ENCODE results near the gene PDLIM1.
A peak's percentile ranks its signal among the peaks of the same experiment; 100 is the strongest.

The PDLIM1 gene

GRCh38 chr10:95247200-95247880 lies 43.5 kb downstream of the PDLIM1 start:
- no peak overlapping the region for H3K4me3 ChIP-seq (ENCODE audit: insufficient read depth, low read length, poor library complexity, severe bottlenecking)
- no peaks in the 10 kb centered on the region for H3F3A ChIP-seq (ENCODE audit: insufficient read depth)
- H3K9me3 ChIP-seq (ENCODE audit: insufficient read depth, low read length): no peaks in the 10 kb centered on the region
- H3K9me2 ChIP-seq (replicated peaks; ENCODE audit: insufficient read depth, low read length): no peaks in the 10 kb centered on the region
- H3K27me3 ChIP-seq (ENCODE audit: low read length): no peaks in the 10 kb centered on the region
- no peak overlapping the region for H3K9ac ChIP-seq (ENCODE audit: low read length)
- H2AFZ ChIP-seq (ENCODE audit: low read depth, low read length, severe bottlenecking): no peak overlapping the region
- no peaks in the 10 kb centered on the region for H3K79me2 ChIP-seq (ENCODE audit: insufficient read depth, low read length)
- no peak overlapping the region for H3K27ac ChIP-seq (ENCODE audit: low read depth, low read length)
- no peaks in the 10 kb centered on the region for H4K20me1 ChIP-seq (ENCODE audit: low read depth, low read length)
- no peak overlapping the region for H3K4me2 ChIP-seq (ENCODE audit: low read depth, low read length, poor library complexity, severe bottlenecking)
- H3K36me3 ChIP-seq (ENCODE audit: low read length): no peaks in the 10 kb centered on the region
- TF ChIP-seq EZH2phosphoT487 (conservative IDR thresholded peaks at IDR 0.05; ENCODE audit: low read length): no peak
- TF ChIP-seq CTCF (IDR thresholded peaks at IDR 0.05; ENCODE audit: insufficient read depth, low read length, poor library complexity, severe bottlenecking): no peak

- H3K9ac ChIP-seq (ENCODE audit: low read length): no peak overlapping the region
- no peak overlapping the region for H3K27ac ChIP-seq (ENCODE audit: low read depth, low read length)
- H3K9me2 ChIP-seq (replicated peaks; ENCODE audit: insufficient read depth, low read length): no peaks in the 10 kb centered on the region
- no peak overlapping the region for H3K4me3 ChIP-seq (ENCODE audit: insufficient read depth, low read length, poor library complexity, severe bottlenecking)
- H3K9me3 ChIP-seq (ENCODE audit: insufficient read depth, low read length): no peaks in the 10 kb centered on the region
- TF ChIP-seq CTCF (IDR thresholded peaks at IDR 0.05; ENCODE audit: insufficient read depth, low read length, poor library complexity, severe bottlenecking) (peak; percentile 68), EZH2phosphoT487 (conservative IDR thresholded peaks at IDR 0.05; ENCODE audit: low read length) (no peak)
- no peaks in the 10 kb centered on the region for H3K36me3 ChIP-seq (ENCODE audit: low read length)
- H4K20me1 ChIP-seq (ENCODE audit: low read depth, low read length): no peaks in the 10 kb centered on the region
- no peaks in the 10 kb centered on the region for H3F3A ChIP-seq (ENCODE audit: insufficient read depth)
- no peaks in the 10 kb centered on the region for H3K79me2 ChIP-seq (ENCODE audit: insufficient read depth, low read length)
- H2AFZ ChIP-seq (ENCODE audit: low read depth, low read length, severe bottlenecking): no peak overlapping the region
- H3K27me3 ChIP-seq (ENCODE audit: low read length): no peaks in the 10 kb centered on the region
- H3K4me2 ChIP-seq (ENCODE audit: low read depth, low read length, poor library complexity, severe bottlenecking): no peak overlapping the region
Observed at GRCh38 chr10:95246582-95247051, 44.2 kb downstream of the PDLIM1 start.

GRCh38 chr10:95245425-95246055 lies 45.3 kb downstream of the PDLIM1 start:
- H4K20me1 ChIP-seq (ENCODE audit: low read depth, low read length): no peaks in the 10 kb centered on the region
- H3K36me3 ChIP-seq (ENCODE audit: low read length): no peaks in the 10 kb centered on the region

More at GRCh38 chr10:95245425-95246055, 45.3 kb downstream of the PDLIM1 start:
- Histone ChIP-seq H3K9me3 (ENCODE audit: insufficient read depth, low read length) (no peaks in the 10 kb centered on the region), H3K27me3 (ENCODE audit: low read length) (no peaks in the 10 kb centered on the region), H3F3A (ENCODE audit: insufficient read depth) (no peaks in the 10 kb centered on the region), H3K9me2 (replicated peaks; ENCODE audit: insufficient read depth, low read length) (no peaks in the 10 kb centered on the region), H3K79me2 (ENCODE audit: insufficient read depth, low read length) (no peaks in the 10 kb centered on the region), H3K4me3 (ENCODE audit: insufficient read depth, low read length, poor library complexity, severe bottlenecking) (no peak overlapping the region), H3K4me2 (ENCODE audit: low read depth, low read length, poor library complexity, severe bottlenecking) (no peak overlapping the region), H3K27ac (ENCODE audit: low read depth, low read length) (no peak overlapping the region), H2AFZ (ENCODE audit: low read depth, low read length, severe bottlenecking) (no peak overlapping the region), H3K9ac (ENCODE audit: low read length) (no peak overlapping the region)
- TF ChIP-seq CTCF (IDR thresholded peaks at IDR 0.05; ENCODE audit: insufficient read depth, low read length, poor library complexity, severe bottlenecking) (no peak), EZH2phosphoT487 (conservative IDR thresholded peaks at IDR 0.05; ENCODE audit: low read length) (no peak)
